Measurements from ENCODE around the gene GMCL2. TPM values are rescaled to one million over a fixed set of nuclear protein-coding genes. Genes with fewer than 3 reads are reported as not detected.

GMCL2 gene
- total RNA-seq, 1 donor from 2014 or later = not detected

GRCh38 chr5:178143246-178143645, 43.9 kb downstream of the GMCL2 start:
- DNase-seq (ENCODE audit: low spot score) = no peak

GRCh38 chr5:178142642-178143041, 44.5 kb downstream of the GMCL2 start:
- DNase-seq (ENCODE audit: low spot score) = no peak

DNA sequence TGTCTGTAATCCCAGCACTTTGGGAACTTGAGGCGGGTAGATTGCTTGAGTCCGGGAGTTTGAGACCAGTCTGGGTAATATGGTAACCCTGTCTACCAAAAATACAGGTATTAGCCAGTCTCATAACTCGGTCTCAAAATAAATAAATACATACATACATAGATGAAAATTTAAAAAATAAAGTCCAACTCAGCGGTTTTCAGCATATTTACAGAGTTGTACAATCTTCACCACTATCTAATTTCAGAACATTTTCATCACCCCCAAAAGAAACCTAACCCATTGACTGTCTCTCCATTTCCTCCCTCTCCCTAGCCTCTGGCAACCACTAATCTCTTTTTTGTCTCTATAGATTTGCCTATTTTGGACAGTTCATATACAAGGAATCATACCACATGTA, 45.6 kb downstream of the GMCL2 start:
- DNase-seq (ENCODE audit: low spot score) = no peak

DNA sequence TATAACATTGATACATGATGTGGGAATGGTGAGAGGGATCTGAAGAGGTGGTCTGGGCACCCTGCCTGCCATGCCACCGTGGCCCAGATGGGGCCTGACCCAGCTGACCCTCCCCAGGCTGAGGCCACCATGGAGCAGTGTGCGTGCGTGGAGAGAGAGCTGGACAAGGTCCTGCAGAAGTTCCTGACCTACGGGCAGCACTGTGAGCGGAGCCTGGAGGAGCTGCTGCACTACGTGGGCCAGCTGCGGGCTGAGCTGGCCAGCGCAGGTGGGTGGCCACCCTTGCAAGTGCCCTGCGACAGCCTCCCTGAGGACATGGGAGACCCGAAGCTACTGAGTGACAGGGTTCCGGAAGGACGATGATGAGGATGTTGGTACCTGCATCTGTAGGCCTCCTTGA, 49.2 kb downstream of the GMCL2 start:
- no peak for DNase-seq (ENCODE audit: low spot score)

GRCh38 chr5:178136990-178137389, 50.2 kb downstream of the GMCL2 start:
- no peak for DNase-seq (ENCODE audit: low spot score)

Other genes with a start within 250 kb of the GMCL2 start
- gene PROP1, start 191.1 kb downstream of the GMCL2 start, total RNA-seq = not detected
- gene N4BP3, start 73.8 kb downstream of the GMCL2 start, total RNA-seq = 3.3 TPM
- gene RMND5B, start 56.4 kb downstream of the GMCL2 start, total RNA-seq = 43.7 TPM
- 183 TPM for gene NHP2, start 33.5 kb downstream of the GMCL2 start, total RNA-seq
- 180 TPM for gene HNRNPAB, start 17.2 kb upstream of the GMCL2 start, total RNA-seq
- 132 TPM for gene PHYKPL, start 45.4 kb upstream of the GMCL2 start, total RNA-seq